HG03108 (cell line): ENCODE results near the gene KRTCAP2.
"Not testable (repeated sequence)": the region's sequence is repeated elsewhere in the genome, so short reads cannot be mapped to it uniquely, and the experiment has no call there.

Source experiments
- ATAC-seq: cut with Tn5 transposase; IDR thresholded peaks from one replicate; pipeline ENCODE4 v1.9.1; 2021; ENCODE audit warnings: moderate library complexity; ENCODE audit not compliant: unreplicated experiment

Gene KRTCAP2

DNA sequence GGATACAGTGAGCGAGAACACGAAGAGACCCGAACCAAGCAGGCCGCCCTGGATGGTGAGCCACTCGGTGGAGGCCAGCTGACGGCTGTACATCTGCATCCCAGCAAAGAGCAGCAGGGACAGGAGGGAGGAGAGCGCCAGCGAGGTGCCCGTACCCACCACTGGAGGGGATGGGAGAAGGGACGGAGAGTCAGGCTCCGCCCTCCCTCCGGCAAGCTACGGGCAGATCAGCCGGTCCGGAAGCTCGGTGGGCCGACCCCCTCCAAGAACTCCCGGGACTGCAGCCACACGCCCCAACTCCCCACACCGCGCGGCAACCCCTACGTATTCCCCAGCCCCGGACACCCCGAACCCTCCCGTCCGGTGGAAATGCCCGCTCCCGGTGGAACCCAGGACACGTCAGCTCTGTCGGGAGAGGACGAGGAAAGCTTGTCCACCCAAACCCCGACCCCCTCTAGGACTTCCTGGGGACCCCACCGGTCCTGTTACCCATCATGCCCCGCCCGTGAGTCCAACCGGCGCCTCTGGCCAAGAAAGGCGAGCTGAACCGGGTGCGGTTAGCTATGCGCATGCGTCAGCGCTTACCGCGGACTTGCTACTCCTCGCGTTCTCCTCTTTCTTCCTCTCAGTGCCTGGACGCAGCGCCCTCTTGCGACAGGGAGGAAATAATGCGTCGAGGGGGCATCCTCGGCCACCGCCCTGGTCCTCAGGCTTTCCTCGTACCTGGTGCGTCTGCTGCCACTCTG, at the start of gene KRTCAP2:
Gene KRTCAP2 (minus strand): TSS at position 573 of the 746 bp plus-strand sequence. CDS start 80 bp downstream, at position 493.
- peak; percentile 55 for ATAC-seq

GRCh38 chr1:155220211-155220965, 47.3 kb upstream of the KRTCAP2 start:
- ATAC-seq: not testable (repeated sequence)

- no peak for ATAC-seq
Measured at GRCh38 chr1:155219592-155220031, 46.5 kb upstream of the KRTCAP2 start.

- no peak for ATAC-seq
Measured at GRCh38 chr1:155218854-155219591, 45.9 kb upstream of the KRTCAP2 start.

DNA sequence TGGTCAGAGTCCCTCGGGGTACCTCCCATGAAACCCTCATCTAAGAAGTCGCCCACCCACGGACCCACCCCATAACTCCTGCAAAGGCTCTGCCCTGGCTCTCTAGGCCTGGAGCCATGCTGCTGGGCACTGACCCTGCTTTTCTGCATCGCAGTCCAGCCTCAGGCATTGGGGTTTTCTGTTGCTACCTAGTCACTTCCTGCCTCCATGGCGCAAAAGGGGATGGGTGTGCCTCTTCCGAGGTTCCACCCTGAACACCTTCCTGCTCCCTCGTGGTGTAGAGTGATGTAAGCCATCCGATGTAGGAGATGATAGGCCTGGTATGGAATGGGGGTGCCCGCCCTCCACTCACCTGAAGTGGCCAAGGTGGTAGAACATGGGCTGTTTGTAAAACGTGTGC, 41.6 kb upstream of the KRTCAP2 start:
- ATAC-seq: not testable (repeated sequence)

DNA sequence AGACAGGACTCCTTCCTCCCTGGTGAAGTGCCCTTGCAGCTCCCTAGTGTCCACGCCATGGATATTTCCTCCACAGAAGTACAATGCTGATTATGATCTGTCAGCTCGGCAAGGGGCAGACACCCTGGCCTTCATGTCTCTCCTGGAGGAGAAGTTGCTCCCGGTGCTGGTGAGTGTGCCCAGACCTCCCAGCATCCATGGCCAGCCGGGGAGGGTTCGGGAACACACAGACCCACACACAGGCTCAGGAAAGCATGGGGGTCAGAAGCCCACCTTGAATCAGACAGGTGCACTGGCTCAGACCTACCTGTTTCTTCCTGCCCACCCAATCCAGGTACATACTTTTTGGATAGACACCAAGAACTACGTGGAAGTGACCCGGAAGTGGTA, 38.9 kb upstream of the KRTCAP2 start:
- not testable (repeated sequence) for ATAC-seq

DNA sequence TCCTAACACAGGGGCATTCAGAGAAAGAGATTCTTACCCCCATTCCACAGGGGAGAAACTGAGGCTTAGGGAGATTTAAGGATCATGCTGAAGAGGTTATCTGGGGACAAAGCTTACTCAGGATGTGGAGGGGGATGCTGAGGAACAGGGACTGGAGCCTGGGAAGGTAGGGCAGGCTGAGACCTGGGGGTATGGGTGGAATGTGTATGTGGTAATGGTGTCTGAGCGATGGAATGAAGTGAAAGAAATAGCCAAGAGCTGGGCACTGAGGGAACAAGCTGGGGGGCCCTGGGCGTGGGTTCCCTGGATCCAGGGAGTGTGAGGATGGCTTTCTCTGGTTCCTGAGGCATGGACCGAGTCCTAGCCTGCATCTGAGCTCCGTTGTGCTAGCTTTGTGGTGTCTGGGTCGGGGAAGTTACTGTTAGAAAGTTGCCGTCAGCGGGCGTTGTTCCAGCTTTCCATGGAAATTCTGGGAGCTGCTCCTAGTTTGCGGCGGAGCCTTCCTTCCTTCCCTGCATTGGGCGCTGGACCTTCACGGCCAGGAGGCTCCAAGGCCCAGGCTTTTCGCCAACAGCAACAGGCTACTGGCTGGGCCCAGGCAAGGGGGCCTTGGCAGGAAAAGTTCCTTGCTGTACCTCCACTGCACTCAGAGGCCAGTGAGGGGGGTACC, 38.4 kb upstream of the KRTCAP2 start:
- ATAC-seq: not testable (repeated sequence)

- no peak for ATAC-seq
Measured at GRCh38 chr1:155210314-155211104, 37.4 kb upstream of the KRTCAP2 start.

DNA sequence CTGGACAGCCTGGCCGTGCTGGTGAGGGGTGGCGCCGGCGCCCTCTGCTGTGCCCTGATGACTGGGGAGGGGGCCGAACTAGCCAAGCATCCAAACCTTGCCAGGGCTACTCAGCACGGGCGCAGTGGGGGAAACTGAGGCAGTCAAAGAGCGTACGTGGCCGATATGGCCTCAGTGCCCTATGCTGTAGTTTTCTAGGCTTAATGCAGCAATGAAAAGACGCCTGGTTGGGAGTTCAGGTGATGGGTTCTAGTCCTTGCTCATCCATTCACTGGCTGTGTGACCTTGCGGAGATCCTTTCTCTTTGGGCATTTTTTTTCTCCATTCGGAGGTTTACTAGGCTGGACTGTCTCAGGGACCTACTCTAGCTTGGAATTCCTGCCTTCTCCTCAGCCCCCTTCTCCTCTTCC, 36.2 kb upstream of the KRTCAP2 start:
- ATAC-seq: no peak

DNA sequence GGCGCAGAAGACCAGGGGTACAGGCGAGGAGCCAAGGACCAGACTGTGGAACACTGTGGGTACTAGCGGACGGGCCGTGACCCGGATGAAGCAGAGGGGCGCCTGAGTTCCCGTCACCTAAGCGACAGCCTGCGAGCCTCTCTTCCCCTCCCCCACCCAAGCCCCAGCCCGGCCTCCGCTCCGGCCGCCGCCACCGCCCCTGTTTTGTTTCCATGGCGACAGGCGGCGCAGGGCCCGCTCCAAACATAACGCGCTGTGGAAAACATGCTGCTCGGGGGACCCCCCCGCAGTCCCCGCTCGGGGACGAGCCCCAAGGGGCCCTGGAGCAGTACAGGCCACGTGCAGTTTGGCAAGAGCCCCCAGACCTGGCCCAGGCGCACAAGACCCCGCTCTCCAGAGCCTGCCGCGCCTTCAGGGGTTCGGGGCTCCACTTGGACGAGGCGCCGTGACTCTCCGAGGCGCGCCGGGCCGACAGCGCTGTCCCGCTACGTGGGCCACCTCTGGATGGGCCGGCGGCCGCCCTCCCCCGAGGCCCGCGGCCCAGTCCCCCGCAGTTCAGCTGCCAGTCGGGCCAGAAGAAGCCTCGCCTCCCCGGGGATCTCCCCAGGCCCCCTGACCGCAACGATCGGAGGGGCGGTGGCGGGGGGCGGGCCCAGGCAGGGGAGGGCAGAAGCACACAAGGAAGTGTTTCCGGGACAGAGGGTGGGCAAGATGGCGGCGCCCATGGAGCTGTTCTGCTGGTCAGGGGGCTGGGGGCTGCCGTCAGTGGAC, 35.6 kb upstream of the KRTCAP2 start, which contains the start of gene MTX1:
Gene MTX1 (plus strand): TSS at position 155 of the 771 bp plus-strand sequence. CDS start 110 bp downstream, at position 265.
- ATAC-seq: peak; percentile 59

GRCh38 chr1:155207806-155208540, 34.9 kb upstream of the KRTCAP2 start, which contains the start of gene THBS3:
Gene THBS3, minus strand, starts transcription at chr1:155207897. Its CDS starts 21 bp downstream, at chr1:155207876.
- no peak for ATAC-seq

DNA sequence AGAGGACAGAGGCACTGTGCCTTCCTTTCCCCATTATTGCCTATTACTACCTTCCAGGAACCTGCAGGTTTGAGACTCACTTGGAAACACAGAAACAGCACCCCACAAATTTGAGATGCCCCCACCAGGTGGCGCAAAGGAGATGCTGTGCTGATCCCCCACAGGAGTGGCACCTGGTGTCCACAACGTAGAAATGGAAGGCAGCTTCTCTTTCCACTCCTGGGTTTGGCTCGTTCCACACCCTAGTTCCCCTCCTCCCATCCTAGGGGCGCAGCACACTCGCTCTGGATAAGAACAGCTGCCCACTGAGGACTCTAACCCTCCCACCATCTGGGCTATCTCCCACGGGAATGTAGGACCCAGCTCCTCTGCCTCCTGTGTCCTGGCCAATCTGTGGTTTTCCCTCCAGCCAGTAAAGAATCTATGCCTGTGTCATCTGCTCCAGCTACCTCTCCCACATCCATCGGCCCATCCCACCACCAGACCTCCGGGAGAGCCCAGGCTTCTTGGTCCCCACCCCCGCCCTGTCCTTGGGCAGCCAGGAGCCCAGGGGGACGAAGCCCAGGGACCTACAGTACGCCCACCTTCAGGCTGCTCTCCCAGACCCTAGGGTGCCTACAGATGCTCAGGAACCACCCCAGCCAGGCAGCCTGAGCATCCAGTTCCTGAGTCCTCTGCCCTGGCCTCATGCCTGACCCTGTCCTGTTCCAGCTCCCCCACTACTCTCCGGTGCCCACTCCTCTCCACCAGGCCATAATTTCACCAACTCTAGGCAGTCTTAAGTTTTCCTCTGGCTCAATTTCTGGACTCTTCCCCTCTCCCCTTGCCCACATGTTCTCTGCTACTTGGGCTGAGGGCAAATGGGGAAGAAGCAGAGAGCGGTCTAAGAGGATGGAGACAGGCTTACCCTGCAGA, 34.0 kb upstream of the KRTCAP2 start:
- no peak for ATAC-seq

- no peak for ATAC-seq
Measured at GRCh38 chr1:155205969-155206593, 33.0 kb upstream of the KRTCAP2 start.

GRCh38 chr1:155205035-155205434, 31.9 kb upstream of the KRTCAP2 start:
- ATAC-seq: no peak

DNA sequence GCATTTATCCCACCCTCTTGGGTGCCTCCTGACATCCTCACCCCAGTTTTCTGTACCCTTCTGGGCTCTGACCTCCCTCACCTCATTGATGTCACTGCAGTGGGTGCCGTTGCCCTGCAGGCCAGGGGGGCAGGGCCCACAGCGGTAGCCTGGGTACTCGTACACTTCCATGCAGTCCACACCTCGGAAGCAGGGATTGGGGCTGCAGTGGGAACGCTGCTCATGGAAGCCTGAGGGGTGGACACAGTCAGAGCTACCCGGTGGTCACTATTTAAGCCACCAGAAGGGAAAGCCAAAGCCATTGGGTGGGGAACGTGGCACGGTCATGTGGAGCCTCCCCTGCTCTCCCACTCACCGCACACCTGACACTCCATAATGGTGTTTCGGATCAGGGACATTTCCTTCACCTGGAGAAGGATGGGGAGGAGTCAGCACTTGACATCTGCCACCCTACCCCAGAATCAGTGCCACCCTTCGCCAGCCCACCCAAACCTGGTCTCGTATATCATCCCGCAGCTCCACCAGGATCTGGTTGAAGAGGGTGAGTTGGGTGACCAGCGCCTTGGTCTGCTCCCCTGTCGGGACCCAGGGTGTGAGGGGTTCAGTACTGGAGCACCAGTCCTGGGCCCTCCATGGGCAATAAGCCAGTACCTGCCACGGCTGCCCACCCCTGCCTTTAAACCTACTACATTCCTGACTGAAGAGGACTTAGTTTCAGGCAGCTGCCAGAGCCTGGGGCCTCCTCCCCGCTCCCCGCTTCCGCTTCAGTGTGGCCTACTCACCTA, 29.8 kb upstream of the KRTCAP2 start:
- ATAC-seq: no peak

DNA sequence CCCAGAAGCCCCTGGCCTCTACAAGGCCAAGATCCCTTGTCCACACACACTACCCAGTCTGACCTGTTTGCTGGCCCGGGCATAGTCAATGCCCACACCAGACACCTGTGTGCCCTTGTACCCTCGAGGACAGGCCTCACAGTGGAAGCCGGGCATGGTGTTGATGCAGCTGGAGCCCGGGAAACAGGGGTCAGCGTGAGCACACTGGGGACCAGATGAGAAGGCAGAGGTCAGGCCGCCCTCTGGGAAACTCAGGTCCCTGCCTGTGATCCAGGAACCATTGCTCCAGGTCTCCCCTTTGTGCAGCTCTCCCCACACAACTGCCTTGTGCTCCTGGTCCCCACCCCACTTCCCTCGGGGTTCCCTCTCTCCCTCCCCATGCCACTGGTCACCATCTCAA, 29.1 kb upstream of the KRTCAP2 start:
- ATAC-seq: no peak
